Subcutaneous adipose tissue (tissue), 4 donors: Measurements from ENCODE around the gene RIOK2. TPM values are rescaled to one million over a fixed set of nuclear protein-coding genes. Genes with fewer than 3 reads are reported as not detected.

Experiments used
- small RNA-seq: library from RNA; depleted of rRNA; stranded (forward); fragments of <200 nt; gene quantifications from one replicate; pipeline ENCODE3, GENCODE V24; 2016
- total RNA-seq, 4 donors: library from RNA; depleted of rRNA; stranded (reverse); fragments of >200 nt; gene quantifications; one replicate each; pipeline ENCODE4 v1.1.0, GENCODE V29; 2016
- TF ChIP-seq, protein P1 (sequence below): fragments of 450-650 bp; IDR thresholded peaks from one replicate; pipeline ENCODE4 v1.5.1; 2016; ENCODE audit warnings: low read depth, mild to moderate bottlenecking, control low read depth, antibody characterized with exemption, moderate library complexity

Gene RIOK2
- total RNA-seq, 4 donors from 2014 or later, result 9.6 to 25.1 (median 13.6) TPM

DNA sequence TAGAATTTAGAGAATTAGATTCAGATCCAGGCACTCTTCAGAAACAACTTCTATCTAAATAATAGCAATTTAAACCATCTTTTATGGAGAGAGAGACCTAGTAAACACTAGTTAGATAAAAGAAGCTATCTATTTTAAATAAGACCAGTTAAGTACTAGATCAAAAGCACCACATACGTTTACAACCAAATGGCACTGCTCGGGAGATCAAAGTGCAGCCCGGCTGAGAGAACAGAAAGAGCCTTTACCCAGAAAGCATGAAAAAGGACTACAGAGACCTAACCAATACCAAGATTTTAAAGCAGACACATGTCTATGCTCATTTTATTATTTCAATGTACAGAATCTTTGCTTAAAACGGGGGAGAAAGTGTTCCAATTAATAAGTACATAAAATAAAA lies 71.4 kb downstream of the RIOK2 start:
- TF ChIP-seq, protein P1, sequence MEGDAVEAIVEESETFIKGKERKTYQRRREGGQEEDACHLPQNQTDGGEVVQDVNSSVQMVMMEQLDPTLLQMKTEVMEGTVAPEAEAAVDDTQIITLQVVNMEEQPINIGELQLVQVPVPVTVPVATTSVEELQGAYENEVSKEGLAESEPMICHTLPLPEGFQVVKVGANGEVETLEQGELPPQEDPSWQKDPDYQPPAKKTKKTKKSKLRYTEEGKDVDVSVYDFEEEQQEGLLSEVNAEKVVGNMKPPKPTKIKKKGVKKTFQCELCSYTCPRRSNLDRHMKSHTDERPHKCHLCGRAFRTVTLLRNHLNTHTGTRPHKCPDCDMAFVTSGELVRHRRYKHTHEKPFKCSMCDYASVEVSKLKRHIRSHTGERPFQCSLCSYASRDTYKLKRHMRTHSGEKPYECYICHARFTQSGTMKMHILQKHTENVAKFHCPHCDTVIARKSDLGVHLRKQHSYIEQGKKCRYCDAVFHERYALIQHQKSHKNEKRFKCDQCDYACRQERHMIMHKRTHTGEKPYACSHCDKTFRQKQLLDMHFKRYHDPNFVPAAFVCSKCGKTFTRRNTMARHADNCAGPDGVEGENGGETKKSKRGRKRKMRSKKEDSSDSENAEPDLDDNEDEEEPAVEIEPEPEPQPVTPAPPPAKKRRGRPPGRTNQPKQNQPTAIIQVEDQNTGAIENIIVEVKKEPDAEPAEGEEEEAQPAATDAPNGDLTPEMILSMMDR, result no peak

DNA sequence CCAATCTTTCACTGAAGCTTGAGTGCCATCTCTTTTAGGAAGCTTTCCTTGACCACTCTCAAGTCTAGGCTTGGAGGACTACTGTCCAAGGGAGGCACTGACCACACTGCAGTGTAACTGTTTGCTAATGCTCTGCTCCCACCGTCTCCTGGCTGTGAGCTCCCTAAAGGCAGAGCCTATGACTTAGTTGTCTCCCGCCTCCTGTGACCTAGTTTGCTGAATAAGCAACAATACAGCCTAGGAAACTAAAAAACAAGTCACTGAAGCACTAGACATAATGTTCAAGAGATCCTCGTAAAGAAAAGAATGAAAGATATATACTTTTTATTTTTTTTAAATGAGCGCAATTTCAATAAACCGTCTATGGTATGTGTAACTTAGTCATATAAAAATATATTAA lies 72.0 kb downstream of the RIOK2 start:
- TF ChIP-seq, protein P1, result no peak

Small RNAs within 50 kb of the gene (small RNA-seq; reads per million reads assigned to genes)
- gene RNU1-73P, result not detected

Other genes starting within 250 kb of the RIOK2 start
- gene LNPEP, start 247.2 kb downstream of the RIOK2 start, total RNA-seq, result 100 to 1,000 TPM in 2 of 4 donors, 10 to 100 TPM in 2; 74.0 to 135 (median 94.5) TPM
- not detected for gene LIX1, start 40.6 kb downstream of the RIOK2 start, total RNA-seq